NCI-H187 (cell line): ENCODE data around the gene TSHZ2.
"Not testable (repeated sequence)": the region's sequence is repeated elsewhere in the genome, so short reads cannot be mapped to it uniquely, and the experiment has no call there.

Source experiments
- DNase-seq, 2 experiments: peaks; one replicate each; lab custom pipeline; 2025; lab: John Stamatoyannopoulos, UW

TSHZ2 gene

DNA sequence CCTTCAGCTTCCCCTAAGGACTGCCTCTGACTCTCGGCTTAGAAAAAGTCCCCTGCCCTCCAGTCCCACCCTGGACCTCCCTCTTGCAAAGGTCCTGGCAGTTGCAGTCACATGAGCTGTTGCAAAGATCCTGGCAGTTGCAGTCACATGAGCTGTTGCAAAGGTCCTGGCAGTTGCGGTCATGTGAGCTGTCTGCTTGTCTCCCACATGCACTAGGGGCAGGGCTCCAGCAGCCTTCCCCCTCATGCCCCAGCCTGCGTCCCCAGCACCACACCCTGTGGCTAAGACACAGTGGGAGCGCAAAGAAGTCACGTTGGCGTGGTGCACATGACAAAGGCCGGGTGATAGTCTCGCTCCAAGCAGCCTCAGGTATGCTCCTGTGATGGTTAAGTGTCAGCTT, 538.5 kb downstream of the TSHZ2 start:
- no peak for DNase-seq

DNA sequence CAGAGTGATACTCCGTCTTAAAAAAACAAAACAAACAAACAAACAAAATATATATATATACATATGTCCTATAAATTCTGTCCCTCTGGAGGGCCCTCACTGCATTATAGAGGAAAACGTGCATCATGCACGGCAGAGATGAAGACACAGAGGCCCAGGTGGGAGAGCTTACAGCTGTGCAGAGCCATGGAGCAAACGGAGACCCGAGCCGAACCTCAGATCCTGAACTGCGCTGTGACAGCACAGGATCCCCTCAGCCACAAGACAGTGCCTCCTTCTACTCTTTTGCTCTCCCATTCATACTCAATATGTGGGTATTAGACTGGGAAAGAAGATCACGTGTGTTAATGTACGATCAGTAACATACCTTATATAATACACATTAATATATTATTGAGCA, 539.9 kb downstream of the TSHZ2 start:
- no peak for DNase-seq

DNA sequence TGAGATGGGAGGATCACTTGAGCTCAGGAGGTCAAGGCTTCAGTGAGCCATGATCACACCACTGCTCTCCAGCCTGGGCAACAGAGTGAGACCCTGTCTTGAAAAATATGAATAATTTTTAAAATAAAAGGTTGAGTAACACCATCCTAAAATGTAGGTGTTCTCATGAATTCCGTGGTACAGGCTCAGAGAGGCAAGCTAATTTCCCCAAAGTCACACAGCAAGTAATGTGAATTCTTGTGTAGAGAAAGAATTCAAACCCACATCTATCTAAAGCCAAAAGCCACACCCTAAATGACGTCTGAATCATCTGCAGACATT, 541.0 kb downstream of the TSHZ2 start:
- DNase-seq: no peak

DNA sequence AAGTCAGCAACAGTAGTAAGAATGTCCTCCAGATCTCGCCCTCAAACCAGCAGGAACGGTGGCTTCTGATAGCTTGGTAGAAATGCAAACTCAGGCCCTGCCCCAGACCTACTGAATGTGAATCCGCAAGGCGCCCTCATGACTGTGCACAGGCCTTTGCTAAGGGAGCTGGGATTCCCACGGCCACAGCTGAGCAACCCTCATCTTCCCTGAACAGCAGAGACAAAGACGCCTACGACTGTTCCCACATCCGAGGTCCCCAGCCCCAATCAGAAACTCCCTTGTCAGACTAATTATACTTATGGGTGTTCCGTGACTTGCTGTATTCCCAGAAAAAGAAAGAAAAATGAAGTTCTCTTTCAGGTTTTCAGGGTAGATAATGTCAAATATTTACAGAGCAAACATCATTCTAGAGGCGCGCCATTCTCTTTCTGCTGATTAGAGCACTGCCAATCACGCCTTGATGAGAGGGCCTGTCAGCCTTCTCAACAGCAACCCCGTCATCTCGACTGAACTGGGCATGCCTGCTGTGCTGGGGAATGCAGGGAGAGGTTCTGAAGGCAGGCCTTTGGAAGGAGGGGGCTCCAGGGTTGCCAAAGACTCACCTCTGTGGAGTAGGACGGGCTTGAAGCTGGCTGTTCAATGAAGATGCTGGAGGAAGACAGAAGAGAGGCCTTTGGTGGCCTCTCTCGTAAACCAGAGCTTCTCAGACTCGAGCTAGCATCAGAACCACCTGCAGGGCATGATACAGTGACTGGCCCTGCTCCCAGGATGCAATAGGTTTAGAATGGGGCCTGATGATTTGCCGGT, 541.5 kb downstream of the TSHZ2 start:
- DNase-seq: no peak

DNA sequence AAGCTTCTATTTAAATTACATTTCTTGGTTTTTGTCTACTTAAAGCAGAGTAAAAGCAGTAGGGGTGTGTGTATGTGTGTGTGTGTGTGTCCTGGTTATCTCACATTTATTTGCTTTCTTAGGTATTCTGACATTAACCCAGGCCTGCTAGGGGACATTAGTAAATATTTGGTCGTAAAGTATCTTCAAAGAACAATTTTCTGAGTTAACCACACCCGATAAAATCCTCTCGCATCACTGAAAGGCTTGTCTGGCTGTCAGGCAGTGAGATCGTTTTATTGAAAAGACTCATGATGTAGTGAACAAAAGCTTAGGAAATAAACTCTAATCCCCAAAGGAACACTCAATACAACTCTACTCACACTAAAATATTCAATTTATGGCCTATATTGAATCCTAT, 543.6 kb downstream of the TSHZ2 start:
- no peak for DNase-seq

DNA sequence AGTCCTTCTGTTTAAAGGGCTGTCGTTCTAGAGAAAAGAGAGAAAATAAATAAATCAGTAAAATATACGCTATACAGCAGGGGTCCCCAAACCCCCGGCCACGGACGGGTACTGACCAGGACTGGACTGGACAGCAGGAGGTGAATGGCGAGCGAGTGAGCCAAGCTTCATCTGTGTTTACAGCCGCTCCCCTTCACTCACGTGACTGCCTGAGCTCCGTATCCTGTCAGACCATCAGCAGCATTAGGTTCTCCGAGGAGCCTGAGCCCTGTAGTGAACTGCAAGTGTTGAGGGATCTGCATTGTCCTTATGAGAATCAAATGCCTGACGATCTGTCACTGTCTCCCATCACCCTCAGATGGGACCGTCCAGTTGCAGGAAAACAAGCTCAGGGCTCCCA, 545.0 kb downstream of the TSHZ2 start:
- DNase-seq: no peak

DNA sequence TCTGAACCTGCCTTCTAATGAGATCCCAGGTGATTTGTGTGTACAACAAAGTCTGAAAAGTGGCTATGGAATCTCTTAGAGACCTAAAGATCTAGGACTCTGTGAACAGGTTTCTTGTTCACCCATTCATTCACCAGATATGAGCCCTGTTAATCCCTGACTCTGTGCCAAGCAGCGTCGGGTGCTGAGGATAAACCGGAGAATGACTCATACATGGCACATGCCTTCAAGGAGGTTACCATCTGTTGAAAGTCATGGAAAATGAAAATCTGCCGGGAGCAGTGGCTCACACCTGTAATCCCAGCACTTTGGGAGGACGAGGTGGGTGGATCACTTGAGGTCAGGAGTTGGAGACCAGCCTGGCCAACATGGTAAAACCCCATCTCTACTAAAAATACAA, 549.3 kb downstream of the TSHZ2 start:
- not testable (repeated sequence) for DNase-seq

DNA sequence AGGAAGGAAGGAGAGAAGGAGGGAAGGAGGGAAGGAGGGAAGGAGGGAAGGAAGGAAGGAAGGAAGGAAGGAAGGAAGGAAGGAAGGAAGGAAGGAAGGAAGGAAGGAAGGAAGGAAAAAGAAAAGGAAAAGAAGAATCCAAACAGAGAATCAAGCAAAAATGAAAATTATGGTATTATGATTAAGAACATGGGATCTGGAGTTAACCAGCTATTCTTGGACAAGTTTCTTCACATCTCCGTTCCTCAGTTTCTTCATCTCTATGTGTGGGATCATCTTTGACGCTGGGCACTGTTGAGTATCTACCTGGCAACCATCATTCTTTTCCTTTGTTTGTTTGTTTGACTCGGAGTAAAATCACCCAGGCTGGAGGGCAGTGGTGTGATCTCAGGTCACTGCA, 549.9 kb downstream of the TSHZ2 start:
- no peak for DNase-seq

DNA sequence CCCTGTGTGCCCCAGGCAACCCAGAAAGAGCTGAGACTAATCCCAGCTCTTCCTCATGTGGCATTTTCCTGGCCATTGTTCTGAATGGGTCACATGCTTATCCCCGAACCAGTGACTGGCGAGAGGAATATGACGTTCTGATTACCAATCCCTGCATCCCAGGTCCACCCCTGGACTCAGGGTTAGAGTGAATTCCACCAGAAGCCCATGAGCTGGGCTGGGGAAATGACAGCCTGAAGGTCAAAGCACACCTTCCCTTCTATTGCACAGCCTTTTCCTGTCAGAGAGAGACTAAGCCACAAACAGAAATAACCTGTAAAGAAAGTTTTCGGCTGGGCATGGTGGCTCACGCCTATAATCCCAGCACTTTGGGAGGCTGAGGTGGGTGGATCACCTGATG, 550.5 kb downstream of the TSHZ2 start:
- no peak for DNase-seq

DNA sequence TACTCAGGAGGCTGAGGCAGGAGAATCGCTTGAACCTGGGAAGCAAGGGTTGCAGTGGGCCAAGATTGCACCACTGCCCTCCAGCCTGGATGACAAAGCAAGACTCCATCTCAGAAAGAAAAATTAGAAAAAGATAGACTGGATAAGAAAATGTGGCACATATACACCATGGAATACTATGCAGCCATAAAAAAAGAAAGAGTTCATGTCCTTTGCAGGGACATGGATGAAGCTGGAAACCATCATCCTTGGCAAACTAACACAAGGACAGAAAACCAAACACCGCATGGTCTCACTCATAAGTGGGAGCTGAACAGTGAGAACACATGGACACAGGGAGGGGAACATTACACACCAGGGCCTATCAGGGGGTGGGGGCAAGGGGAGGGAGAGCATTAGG, 551.5 kb downstream of the TSHZ2 start:
- DNase-seq: not testable (repeated sequence)

DNA sequence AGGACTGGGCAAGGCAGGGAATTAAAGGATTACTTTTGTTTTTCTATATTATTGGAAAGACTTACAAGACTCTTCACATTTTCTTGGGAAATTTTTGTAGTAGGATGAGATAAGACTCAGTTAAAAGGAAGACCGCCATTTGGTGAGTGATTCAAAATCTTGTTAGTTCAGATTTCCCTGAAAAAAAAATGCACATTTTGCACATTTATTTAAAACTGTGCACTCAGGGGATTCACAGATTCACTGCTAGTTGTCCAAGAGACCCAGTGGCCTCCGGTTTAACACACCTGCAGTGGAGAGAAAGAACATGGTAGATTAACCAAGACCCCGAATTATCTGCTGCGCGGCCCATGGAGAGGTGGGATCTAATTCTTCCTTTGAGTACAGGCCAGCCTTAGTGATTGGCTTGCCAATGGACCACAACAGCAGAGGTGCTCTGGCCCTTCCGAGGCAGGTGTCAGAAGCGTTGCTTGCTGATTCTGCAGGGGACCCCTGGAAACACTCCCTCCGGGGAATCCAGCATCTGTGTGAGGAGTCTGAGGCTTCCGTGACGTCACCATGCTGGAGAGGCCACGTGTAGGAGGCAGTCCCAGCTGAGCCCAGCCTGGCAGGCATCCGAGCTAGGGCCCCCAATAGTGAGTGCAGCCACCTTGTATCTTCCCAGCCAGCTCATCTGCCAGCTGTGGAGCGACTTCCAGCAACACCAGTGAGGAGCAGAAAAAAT, 552.6 kb downstream of the TSHZ2 start:
- no peak for DNase-seq

DNA sequence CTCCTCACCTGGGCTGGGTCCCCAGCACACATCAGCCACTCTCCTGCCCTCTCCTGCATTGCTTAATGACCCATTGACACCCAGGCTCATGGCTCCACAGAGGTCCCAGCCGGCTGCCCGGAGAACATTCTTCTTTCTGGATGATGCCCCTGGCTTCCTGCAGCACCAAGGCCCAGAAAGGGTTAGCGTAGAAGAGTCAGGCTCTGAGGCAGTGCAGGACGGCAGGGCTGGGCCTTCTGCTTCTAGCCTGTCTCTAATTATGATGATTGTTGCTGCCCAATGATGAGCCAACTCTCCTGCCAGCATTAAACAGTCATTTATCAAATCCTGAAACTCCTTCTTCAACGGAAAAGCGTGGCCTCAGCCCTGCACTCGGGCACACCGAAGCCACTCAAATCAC, 555.0 kb downstream of the TSHZ2 start:
- no peak for DNase-seq

DNA sequence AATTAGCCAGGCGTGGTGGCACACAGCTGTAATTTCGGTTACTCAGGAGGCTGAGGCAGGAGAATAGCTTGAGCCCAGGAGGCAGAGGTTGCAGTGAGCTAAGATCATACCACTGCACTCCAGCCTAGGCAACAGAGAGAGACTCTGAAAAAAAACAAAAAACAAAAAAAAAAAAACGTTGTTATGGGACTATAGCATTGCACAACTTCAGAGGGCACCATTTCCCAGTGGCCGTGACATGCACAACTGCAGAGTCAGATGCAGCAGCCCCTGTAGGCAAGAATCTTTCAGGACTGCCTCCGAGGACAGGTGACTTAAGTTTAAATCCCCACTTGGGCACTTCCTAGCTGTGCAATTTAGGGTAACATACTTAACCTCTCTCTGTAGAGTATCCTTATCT, 557.5 kb downstream of the TSHZ2 start:
- no peak for DNase-seq

DNA sequence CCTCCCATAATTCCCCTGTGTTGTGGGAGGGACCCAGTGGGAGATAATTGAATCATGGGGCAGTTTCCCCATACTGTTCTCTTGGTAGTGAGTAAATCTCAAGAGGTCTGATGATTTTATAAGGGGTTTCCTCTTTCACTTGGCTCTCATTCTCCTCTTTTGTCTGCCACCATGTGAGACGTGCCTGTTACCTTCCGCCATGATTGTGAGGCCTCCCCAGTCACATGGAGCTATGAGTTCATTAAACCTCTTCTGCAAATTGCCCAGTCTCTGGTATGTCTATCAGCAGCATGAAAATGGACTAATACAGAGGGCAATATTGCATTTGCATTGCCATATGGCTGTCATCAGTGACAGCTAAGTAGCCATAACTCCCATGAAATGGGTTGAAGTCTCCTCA, 558.3 kb downstream of the TSHZ2 start:
- no peak for DNase-seq

DNA sequence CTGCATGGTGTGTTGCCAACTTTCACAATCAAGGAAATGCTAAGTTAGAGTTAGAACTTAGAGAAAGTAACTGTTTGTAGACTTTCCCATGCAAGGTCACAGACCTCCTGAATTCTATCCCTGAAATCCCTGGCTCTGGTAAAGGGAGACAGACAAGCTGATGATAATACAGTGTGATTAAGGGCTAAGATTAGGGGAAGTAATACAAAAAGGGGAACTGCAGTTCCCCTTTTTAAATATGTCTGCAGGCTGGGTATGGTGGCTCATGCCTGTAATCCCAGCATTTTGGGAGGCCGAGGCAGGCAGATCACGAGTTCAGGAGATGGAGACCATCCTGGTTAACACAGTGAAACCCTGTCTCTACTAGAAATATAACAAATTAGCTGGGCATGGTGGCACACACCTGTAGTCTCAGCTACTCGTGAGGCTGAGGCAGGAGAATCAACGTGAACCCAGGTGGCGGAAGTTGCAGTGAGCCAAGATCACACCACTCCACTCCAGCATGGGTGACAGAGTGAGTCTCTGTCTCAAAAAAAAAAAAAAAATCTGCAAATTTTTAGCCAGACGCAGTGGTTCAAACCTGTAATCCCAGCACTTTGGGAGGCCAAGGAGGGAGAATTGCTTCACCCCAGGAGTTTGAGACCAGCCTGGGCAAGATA, 560.6 kb downstream of the TSHZ2 start:
- DNase-seq: not testable (repeated sequence)

DNA sequence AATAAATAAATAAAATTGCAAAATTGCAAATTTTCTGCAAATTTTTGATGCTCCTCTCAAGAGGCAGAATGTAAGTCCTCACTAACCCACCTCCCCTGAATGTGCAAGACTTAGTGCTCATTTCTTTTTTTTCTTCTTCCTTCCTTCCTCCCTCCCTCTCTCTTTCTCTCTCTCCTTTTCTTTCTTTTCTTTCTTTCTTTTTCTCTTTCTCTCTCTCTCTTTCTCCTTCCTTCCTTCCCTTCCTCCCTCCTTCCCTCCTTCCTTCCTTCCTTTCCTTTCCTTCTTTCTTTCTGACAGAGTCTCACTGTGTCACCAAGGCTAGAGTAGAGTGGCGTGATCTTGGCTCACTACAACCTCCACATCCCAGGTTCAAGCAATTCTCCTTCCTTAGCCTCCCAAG, 561.3 kb downstream of the TSHZ2 start:
- DNase-seq: no peak

DNA sequence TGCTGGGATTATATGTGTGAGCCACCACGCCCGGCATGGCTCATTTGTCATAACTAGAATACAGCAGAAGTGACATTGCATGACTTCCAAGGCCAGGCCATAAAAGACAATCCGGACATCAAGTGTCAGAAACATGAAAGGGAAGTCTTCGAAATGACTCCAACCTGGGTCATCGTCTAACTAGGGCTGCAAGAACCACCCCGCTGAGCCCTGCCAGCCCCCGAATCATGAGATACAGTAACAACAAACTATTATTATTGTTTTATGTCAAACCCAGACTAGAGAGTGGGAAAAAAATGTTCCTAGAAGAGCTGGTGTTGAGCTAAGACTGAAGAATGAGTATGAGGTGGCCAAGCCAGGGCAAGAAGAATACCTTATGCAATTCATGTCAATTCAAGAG, 561.9 kb downstream of the TSHZ2 start:
- DNase-seq: no peak

DNA sequence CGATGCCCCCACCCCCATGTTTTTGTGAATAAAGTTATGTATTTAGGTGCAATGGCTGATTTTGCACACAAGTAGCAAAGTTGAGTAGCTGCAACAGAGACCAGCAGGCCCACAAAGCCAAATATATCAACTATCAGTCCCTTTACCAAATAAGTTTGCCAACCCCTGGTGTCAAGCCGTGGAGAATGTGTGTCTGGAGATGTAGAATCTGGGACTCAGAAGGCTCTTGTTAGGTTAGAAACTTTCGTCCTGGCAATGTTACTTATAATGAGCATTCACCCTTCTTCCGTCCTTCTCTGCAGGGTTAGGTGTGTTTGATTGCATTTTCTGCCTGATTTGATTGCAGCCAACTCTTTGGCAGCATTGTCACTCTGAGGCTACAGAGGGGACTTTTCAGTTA, 563.7 kb downstream of the TSHZ2 start:
- DNase-seq: no peak

DNA sequence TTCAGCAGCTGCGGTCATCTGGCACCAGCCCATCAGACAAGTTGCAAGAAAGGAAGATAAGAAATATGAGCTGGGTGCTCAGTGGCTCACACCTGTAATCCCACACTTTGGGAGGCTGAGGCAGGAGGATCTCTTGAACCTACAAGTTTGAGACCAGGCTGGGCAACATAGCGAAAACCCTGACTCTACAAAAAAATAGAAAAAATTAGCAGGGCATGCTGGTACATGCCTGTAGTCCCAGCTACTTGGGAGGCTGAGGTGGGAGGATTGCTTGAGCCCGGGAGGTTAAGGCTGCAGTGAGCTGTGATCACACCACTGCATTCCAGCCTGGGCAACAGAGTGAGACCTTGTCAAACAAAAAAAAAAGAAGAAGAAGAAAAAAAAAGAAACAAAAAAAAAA, 564.2 kb downstream of the TSHZ2 start:
- not testable (repeated sequence) for DNase-seq

DNA sequence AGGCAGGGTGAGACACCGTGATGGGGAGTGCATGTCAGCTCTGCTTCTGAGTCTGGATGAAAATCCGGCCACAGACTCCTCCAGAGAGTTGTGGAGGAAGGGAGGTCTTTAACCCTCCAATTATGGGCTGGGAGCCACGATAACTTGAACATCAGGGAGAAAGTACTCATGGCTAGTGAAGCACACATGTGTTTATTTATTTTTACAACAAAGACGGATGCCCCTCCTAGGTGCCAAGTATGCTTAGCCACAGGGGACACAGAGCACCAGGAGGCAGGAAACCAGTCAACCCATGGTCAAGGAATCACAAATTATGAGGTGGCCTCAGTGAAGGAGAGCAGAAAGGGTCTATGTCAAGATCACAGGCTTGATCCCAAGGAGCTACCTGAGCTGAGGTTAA, 567.4 kb downstream of the TSHZ2 start:
- DNase-seq: no peak
